ENCODE data around the gene MAPT. TPM values are rescaled to one million over a fixed set of nuclear protein-coding genes. Genes with fewer than 3 reads are reported as not detected.

Gene MAPT
- total RNA-seq, 6 donors from 2014 or later: 2.1 to 3.7 (median 2.8) TPM

Small RNA genes within 50 kb of the gene (small RNA-seq; reads per million reads assigned to genes)
- gene RF00017: 0 reads per million in 4 donors

Other genes starting within 250 kb of the MAPT start
- gene CRHR1, start 110.2 kb upstream of the MAPT start, total RNA-seq: not detected
- gene SPPL2C, start 49.7 kb upstream of the MAPT start, total RNA-seq: not detected
- gene STH, start 104.7 kb downstream of the MAPT start, total RNA-seq: not detected